ENCODE results near the gene SH3BP5.

GRCh38 chr3:15331606-15332404 is 581 bp downstream of the SH3BP5 start:
- TF ChIP-seq, protein P1, sequence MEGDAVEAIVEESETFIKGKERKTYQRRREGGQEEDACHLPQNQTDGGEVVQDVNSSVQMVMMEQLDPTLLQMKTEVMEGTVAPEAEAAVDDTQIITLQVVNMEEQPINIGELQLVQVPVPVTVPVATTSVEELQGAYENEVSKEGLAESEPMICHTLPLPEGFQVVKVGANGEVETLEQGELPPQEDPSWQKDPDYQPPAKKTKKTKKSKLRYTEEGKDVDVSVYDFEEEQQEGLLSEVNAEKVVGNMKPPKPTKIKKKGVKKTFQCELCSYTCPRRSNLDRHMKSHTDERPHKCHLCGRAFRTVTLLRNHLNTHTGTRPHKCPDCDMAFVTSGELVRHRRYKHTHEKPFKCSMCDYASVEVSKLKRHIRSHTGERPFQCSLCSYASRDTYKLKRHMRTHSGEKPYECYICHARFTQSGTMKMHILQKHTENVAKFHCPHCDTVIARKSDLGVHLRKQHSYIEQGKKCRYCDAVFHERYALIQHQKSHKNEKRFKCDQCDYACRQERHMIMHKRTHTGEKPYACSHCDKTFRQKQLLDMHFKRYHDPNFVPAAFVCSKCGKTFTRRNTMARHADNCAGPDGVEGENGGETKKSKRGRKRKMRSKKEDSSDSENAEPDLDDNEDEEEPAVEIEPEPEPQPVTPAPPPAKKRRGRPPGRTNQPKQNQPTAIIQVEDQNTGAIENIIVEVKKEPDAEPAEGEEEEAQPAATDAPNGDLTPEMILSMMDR (conservative IDR thresholded peaks at IDR 0.05) = no peak
- no peak for TF ChIP-seq EZH2 (IDR thresholded peaks at IDR 0.05; ENCODE audit: low read depth)
